Common myeloid progenitor, CD34-positive (primary cell): ENCODE data around the gene CLSTN2.

Experiments used
- CTCF ChIA-PET: fragments of 350-600 bp; sonication (Branson Sonifier 250); formaldehyde crosslinking; loops from one replicate; lab custom pipeline; 2021; ENCODE audit warnings: antibody characterized with exemption; lab: Charles Lee
- POLR2A ChIA-PET: fragments of 350-600 bp; sonication (Branson Sonifier 250); formaldehyde crosslinking; loops from one replicate; lab custom pipeline; 2021; ENCODE audit warnings: antibody characterized with exemption; lab: Charles Lee
- DNase-seq, 3 donors: peaks; one replicate each; pipeline versions ENCODE4 v3.0.0 to v3.0.0-alpha.2; 2013
- H3K27ac ChIP-seq, 2 experiments: 1 replicate in 1 of 2; 2 replicates in 1 of 2; pipeline ENCODE4 v1.7.0; 2013; ENCODE audit warnings: inconsistent platforms in 2 of 2, low read length in 2 of 2, mild to moderate bottlenecking in 2 of 2, low read depth in 1 of 2, moderate library complexity in 1 of 2; ENCODE audit not compliant: severe bottlenecking in 2 of 2, insufficient read depth in 1 of 2, poor library complexity in 1 of 2
- H3K27me3 ChIP-seq, 5 experiments: replicated peaks in 2 of 5; 1 replicate in 3 of 5; 2 replicates in 2 of 5; pipeline versions ENCODE4 v1.6.1 to v1.7.0; 2013; ENCODE audit warnings: low read length in 4 of 5, mild to moderate bottlenecking in 2 of 5, moderate library complexity in 2 of 5, inconsistent platforms in 1 of 5; ENCODE audit not compliant: insufficient read depth in 5 of 5, control insufficient read depth in 4 of 5
- H3K36me3 ChIP-seq, 4 experiments: 1 replicate in 2 of 4; 2 replicates in 2 of 4; pipeline versions ENCODE4 v1.6.1 to v1.7.0; 2013; ENCODE audit warnings: low read length in 3 of 4, control low read depth in 1 of 4, mild to moderate bottlenecking in 1 of 4; ENCODE audit not compliant: control insufficient read depth in 4 of 4, insufficient read depth in 4 of 4
- H3K4me1 ChIP-seq, 4 experiments: 1 replicate in 3 of 4; 2 replicates in 1 of 4; pipeline versions ENCODE4 v1.6.1 to v1.7.1; 2013; ENCODE audit warnings: low read length in 3 of 4, mild to moderate bottlenecking in 3 of 4, control low read depth in 1 of 4, inconsistent platforms in 1 of 4, moderate library complexity in 1 of 4; ENCODE audit not compliant: control insufficient read depth in 4 of 4, insufficient read depth in 4 of 4; ENCODE audit errors: control extremely low read depth in 1 of 4
- H3K4me3 ChIP-seq, 7 experiments: 1 replicate in 4 of 7; 2 replicates in 3 of 7; pipeline versions ENCODE4 v1.5.1 to v1.7.0; 2013; ENCODE audit warnings: mild to moderate bottlenecking in 7 of 7, low read length in 6 of 7, moderate library complexity in 6 of 7, inconsistent platforms in 2 of 7, low read depth in 2 of 7, control low read depth in 1 of 7; ENCODE audit not compliant: insufficient read depth in 4 of 7, control insufficient read depth in 1 of 7; ENCODE audit errors: extremely low read depth in 1 of 7
- H3K9me3 ChIP-seq, 5 experiments: 1 replicate in 4 of 5; 2 replicates in 1 of 5; pipeline versions ENCODE4 v1.6.1 to v1.7.1; 2013; ENCODE audit warnings: low read length in 4 of 5, mild to moderate bottlenecking in 2 of 5, inconsistent platforms in 1 of 5, low read depth in 1 of 5, moderate library complexity in 1 of 5; ENCODE audit not compliant: control insufficient read depth in 4 of 5, insufficient read depth in 2 of 5; ENCODE audit errors: control extremely low read depth in 1 of 5
- WGBS: methylation state at CpG from one replicate; pipeline ENCODE4 v1.1.5; 2013; ENCODE audit not compliant: insufficient coverage; 5-methylcytosine and 5-hydroxymethylcytosine counted together

CLSTN2 gene

GRCh38 chr3:140508550-140508949 is 573.6 kb downstream of the CLSTN2 start:
- Histone ChIP-seq H3K27ac (no peak overlapping the region), H3K4me1 (no peaks in the 10 kb centered on the region), H3K36me3 (no peaks in the 10 kb centered on the region), H3K27me3 (peaks cover 0 to 14% (median 8%) of the 10 kb centered on the region in 5 experiments), H3K4me3 (no peak overlapping the region), H3K9me3 (no peaks in the 10 kb centered on the region)
- ChIA-PET POLR2A (no interaction called here), CTCF (no interaction called here)
- 78% methylated on average over 2 of the region's 3 CpGs for whole genome bisulfite sequencing
- DNase-seq, result no peak

GRCh38 chr3:140509534-140509933 is 574.5 kb downstream of the CLSTN2 start:
- Histone ChIP-seq H3K4me3 (no peak overlapping the region), H3K9me3 (no peaks in the 10 kb centered on the region), H3K36me3 (no peaks in the 10 kb centered on the region), H3K27me3 (peaks cover 0 to 14% (median 8%) of the 10 kb centered on the region in 5 experiments), H3K4me1 (no peaks in the 10 kb centered on the region), H3K27ac (no peak overlapping the region)
- ChIA-PET POLR2A (no interaction called here), CTCF (no interaction called here)
- DNase-seq, result no peak
- WGBS, result 30% methylated on average over 2 of the region's 2 CpGs

- ChIA-PET CTCF (no interaction called here), POLR2A (no interaction called here)
- Histone ChIP-seq H3K27ac (no peak overlapping the region), H3K9me3 (no peaks in the 10 kb centered on the region), H3K4me3 (no peak overlapping the region), H3K36me3 (no peaks in the 10 kb centered on the region), H3K27me3 (peaks cover 0 to 14% (median 8%) of the 10 kb centered on the region in 5 experiments), H3K4me1 (no peaks in the 10 kb centered on the region)
- 9% methylated on average over 5 of the region's 6 CpGs for WGBS
- no peak for DNase-seq
Measured at GRCh38 chr3:140510303-140510861, 575.4 kb downstream of the CLSTN2 start.

- CTCF ChIA-PET, result no interaction called here
- WGBS, result 84% methylated on average over 10 of the region's 10 CpGs
Measured at GRCh38 chr3:140521751-140522445, 586.9 kb downstream of the CLSTN2 start.

GRCh38 chr3:140522653-140523380 is 587.8 kb downstream of the CLSTN2 start:
- DNase-seq, result no peak
- Histone ChIP-seq H3K9me3 (peaks cover 0 to 9% (median 6%) of the 10 kb centered on the region in 5 experiments), H3K27me3 (peaks cover 0 to 5% (median 0%) of the 10 kb centered on the region in 5 experiments), H3K36me3 (no peaks in the 10 kb centered on the region), H3K4me3 (no peak overlapping the region), H3K4me1 (no peaks in the 10 kb centered on the region), H3K27ac (no peak overlapping the region)
- POLR2A ChIA-PET, result no interaction called here
- CTCF ChIA-PET, result no interaction called here
- WGBS, result 97% methylated on average over 5 of the region's 5 CpGs

More at GRCh38 chr3:140521751-140522445, 586.9 kb downstream of the CLSTN2 start:
- H3K36me3 ChIP-seq, result no peaks in the 10 kb centered on the region
- no peak overlapping the region for H3K27ac ChIP-seq
- H3K9me3 ChIP-seq, result peaks cover 0 to 16% (median 9%) of the 10 kb centered on the region in 5 experiments
- H3K27me3 ChIP-seq, result peaks cover 0 to 4% (median 0%) of the 10 kb centered on the region in 5 experiments
- H3K4me3 ChIP-seq, result no peak overlapping the region
- POLR2A ChIA-PET, result no interaction called here
- no peak for DNase-seq
- H3K4me1 ChIP-seq, result no peaks in the 10 kb centered on the region

GRCh38 chr3:140523600-140523999 is 588.6 kb downstream of the CLSTN2 start:
- peaks cover 0 to 5% (median 2%) of the 10 kb centered on the region in 5 experiments for H3K27me3 ChIP-seq
- H3K4me3 ChIP-seq, result no peak overlapping the region
- POLR2A ChIA-PET, result no interaction called here
- H3K36me3 ChIP-seq, result no peaks in the 10 kb centered on the region
- CTCF ChIA-PET, result no interaction called here
- H3K9me3 ChIP-seq, result peaks cover 0 to 6% (median 3%) of the 10 kb centered on the region in 5 experiments
- no peaks in the 10 kb centered on the region for H3K4me1 ChIP-seq
- no peak for DNase-seq
- H3K27ac ChIP-seq, result no peak overlapping the region
- 82% methylated on average over 1 of the region's 1 CpG for WGBS

GRCh38 chr3:140527156-140527555 is 592.2 kb downstream of the CLSTN2 start:
- no peak overlapping the region for H3K4me3 ChIP-seq
- DNase-seq, result no peak
- no peaks in the 10 kb centered on the region for H3K36me3 ChIP-seq
- peaks cover 0 to 3% (median 0%) of the 10 kb centered on the region in 5 experiments for H3K9me3 ChIP-seq
- H3K27me3 ChIP-seq, result peaks cover 0 to 5% (median under 1%) of the 10 kb centered on the region in 5 experiments
- H3K4me1 ChIP-seq, result no peaks in the 10 kb centered on the region
- ChIA-PET CTCF (no interaction called here), POLR2A (no interaction called here)
- H3K27ac ChIP-seq, result no peak overlapping the region
